Ovary (tissue), 9 donors: ENCODE results near the gene TAF4. TPM values are rescaled to one million over a fixed set of nuclear protein-coding genes. Genes with fewer than 3 reads are reported as not detected.

Experiments
- DNase-seq, 5 donors: peaks; one replicate each; pipeline ENCODE4 v3.0.0-alpha.2; 2019 to 2020
- H3K27ac ChIP-seq, 2 donors: fragments of 200-600 bp; one replicate each; pipeline versions ENCODE4 v1.5.1 to v1.8.0; 2019 to 2022
- H3K27me3 ChIP-seq: fragments of 200-600 bp; one replicate; pipeline ENCODE4 v1.8.0; 2022
- H3K36me3 ChIP-seq: fragments of 200-600 bp; sonication (generic); one replicate; pipeline ENCODE4 v1.5.1; 2019
- H3K4me1 ChIP-seq: one replicate; pipeline ENCODE4 v1.8.1; 2013; ENCODE audit warnings: mild to moderate bottlenecking, moderate library complexity; ENCODE audit not compliant: insufficient read depth
- H3K4me3 ChIP-seq: fragments of 200-600 bp; sonication (generic); one replicate; pipeline ENCODE4 v1.5.1; 2017
- H3K9me3 ChIP-seq, 2 donors: fragments of 200-600 bp in 1 of 2; sonication (generic) in 1 of 2; one replicate each; pipeline versions ENCODE4 v1.5.1 to v1.8.1; 2013 to 2019; ENCODE audit warnings: mild to moderate bottlenecking in 1 of 2, moderate library complexity in 1 of 2
- EP300 ChIP-seq: sonication (generic); formaldehyde crosslinking; IDR thresholded peaks from one replicate; pipeline ENCODE4 v1.6.1; 2017; ENCODE audit warnings: antibody characterized with exemption
- POLR2A ChIP-seq: fragments of 450-650 bp; IDR thresholded peaks from one replicate; pipeline ENCODE4 v1.6.1; 2017; ENCODE audit warnings: antibody characterized with exemption, mild to moderate bottlenecking, moderate library complexity
- WGBS, 3 donors: extraction: QIAGEN DNeasy Blood & Tissue Kit in 1 of 3; methylation state at CpG; one replicate each; pipeline versions ENCODE4 v1.1.5 to v1.1.7; 2013 to 2017; 5-methylcytosine and 5-hydroxymethylcytosine counted together
- intact Hi-C, 4 donors: fragments of 100-400 bp; cut with DNase I; formaldehyde crosslinking; loops; one replicate each; pipeline versions ENCODE4 v1.11.0 to v1.15.1; 2022 to 2023
- polyA plus RNA-seq, 2 donors: library from polyadenylated mRNA; stranded (reverse); fragments of 200-250 nt in 1 of 2; fragments of 350-450 nt in 1 of 2; fragmentation: Illumina TruSeq in 1 of 2; extraction: RNeasy Lipid Tissue Mini Kit (QIAGEN cat#74804) in 1 of 2; gene quantifications; one replicate each; pipeline ENCODE4 v1.2.3, GENCODE V29; 2013 to 2014
- total RNA-seq, 7 donors: library from RNA; depleted of rRNA in 2 of 7; stranded (reverse); fragments of >200 nt in 2 of 7; fragmentation: NEBNext Ultra II Directional in 3 of 7; extraction: Animal tissue kit (Norgen Biotek cat#: 25700) in 3 of 7; gene quantifications; one replicate each; pipeline versions ENCODE4 v1.1.0 to v1.2.4, GENCODE V29; 2016 to 2023
- TF ChIP-seq, protein P1 (sequence below), 3 donors: fragments of 450-650 bp in 2 of 3; fragments of 200-600 bp in 1 of 3; IDR thresholded peaks; one replicate each; pipeline versions ENCODE4 v1.5.1 to v1.8.0; 2016 to 2022; ENCODE audit warnings: antibody characterized with exemption in 3 of 3, mild to moderate bottlenecking in 1 of 3
- donor health status: DM: no; HTN: no; CAD: no; lungs with moderate emphysema.
- donor health status: DM: no; HTN: no; CAD: no.
- donor health status: Bipolar disorder and iron deficiency.
- donor health status: DM: yes; HTN: yes; CAD: no.
- donor health status: DM: no; HTN: no; CAD: no.
- donor health status: DM: yes; HTN: yes; CAD: no.

The TAF4 gene
- total and polyA plus RNA-seq, 9 donors: 9.3 to 34.7 (median 19.8) TPM

DNA sequence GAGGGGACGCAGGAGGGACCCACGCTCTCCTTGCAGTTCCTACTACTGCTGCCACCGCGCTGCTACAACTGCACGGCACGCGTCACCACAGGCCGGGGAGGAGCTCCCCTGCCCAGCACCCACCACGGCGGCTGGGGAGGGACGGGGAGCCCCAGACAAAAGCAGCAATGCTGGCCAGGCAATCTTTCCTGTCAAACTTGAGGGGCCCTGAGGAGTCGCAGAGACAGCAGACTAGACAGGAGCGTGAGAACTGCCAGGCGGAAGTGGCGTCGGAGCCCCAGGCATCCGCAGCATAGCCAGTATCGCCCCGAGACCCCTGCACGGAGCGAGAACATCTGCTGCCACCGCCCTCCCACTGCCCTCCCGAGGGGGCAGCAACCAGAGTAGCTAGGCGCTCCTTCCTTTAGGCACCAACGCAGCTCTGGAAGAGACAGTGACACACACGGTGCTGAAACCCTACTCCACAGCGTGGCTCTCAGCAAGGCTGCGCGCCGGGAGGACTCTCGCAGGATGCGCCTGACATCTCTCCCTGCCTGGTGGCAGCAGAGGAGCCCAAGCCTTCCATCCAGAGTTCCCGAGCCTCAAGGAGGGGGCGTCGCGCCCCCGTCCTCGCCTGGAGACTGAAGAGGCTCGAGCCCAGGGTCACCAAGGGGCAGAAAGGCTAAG lies 2.2 kb downstream of the TAF4 start:
- 49 to 74% (median 58%) methylated on average over 37 to 39 of the region's 39 CpGs for WGBS, 3 donors
- intact Hi-C loops: loop anchor here in 3 of 4 donors (5.0 to 10.0 kb wide), 4 partner anchors 36 to 324 kb away; partner anchors contain the start of gene RPS21 (in 1 of the 3)
- Histone ChIP-seq H3K4me1 (peaks cover 21% of the 10 kb centered on the region), H3K27ac (peak overlapping the region in 1 of 2 donors; percentile 29), H3K36me3 (no peaks in the 10 kb centered on the region), H3K9me3 (no peaks in the 10 kb centered on the region), H3K27me3 (no peaks in the 10 kb centered on the region), H3K4me3 (peak overlapping the region; percentile 48)
- DNase-seq: peak in 2 of 5 donors; percentile 45 to 49
- TF ChIP-seq EP300: no peak
- TF ChIP-seq, protein P1, sequence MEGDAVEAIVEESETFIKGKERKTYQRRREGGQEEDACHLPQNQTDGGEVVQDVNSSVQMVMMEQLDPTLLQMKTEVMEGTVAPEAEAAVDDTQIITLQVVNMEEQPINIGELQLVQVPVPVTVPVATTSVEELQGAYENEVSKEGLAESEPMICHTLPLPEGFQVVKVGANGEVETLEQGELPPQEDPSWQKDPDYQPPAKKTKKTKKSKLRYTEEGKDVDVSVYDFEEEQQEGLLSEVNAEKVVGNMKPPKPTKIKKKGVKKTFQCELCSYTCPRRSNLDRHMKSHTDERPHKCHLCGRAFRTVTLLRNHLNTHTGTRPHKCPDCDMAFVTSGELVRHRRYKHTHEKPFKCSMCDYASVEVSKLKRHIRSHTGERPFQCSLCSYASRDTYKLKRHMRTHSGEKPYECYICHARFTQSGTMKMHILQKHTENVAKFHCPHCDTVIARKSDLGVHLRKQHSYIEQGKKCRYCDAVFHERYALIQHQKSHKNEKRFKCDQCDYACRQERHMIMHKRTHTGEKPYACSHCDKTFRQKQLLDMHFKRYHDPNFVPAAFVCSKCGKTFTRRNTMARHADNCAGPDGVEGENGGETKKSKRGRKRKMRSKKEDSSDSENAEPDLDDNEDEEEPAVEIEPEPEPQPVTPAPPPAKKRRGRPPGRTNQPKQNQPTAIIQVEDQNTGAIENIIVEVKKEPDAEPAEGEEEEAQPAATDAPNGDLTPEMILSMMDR (IDR thresholded peaks at IDR 0.05): no peak
- TF ChIP-seq POLR2A: no peak

DNA sequence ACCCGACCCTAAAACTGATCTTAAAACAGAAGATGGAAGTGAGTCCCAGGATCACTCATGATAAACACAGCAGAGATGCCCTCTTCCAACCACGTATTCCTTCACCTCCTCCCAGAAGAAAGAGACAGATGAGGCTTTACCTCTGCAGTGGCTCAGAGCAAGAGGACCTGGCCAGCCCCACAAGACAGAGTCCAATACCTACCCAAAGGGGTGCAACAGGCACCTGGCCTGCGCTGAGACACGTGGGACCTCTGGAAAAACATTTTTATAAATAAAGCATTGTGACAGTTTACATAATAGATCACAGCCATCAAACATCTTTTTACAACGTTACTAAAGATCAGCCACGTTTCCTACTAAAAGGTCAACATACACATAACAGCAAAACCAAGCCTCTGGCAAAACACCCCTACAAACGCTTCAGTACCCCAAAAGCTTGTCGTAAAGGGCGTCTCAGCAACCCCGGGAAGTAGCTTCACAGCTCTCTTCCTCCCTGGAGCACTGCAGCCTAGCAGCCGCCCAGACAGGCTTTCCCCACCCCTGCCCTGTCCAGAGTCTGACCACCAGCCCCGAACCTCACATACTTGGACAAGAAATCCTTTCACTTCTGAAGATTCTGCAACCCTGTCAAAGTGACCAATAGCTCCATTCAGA lies 2.9 kb downstream of the TAF4 start:
- Histone ChIP-seq H3K4me3 (no peak overlapping the region), H3K27me3 (no peaks in the 10 kb centered on the region), H3K27ac (no peak overlapping the region), H3K36me3 (no peaks in the 10 kb centered on the region), H3K9me3 (no peaks in the 10 kb centered on the region), H3K4me1 (peaks cover 21% of the 10 kb centered on the region)
- DNase-seq: no peak
- TF ChIP-seq, protein P1 (IDR thresholded peaks at IDR 0.05): no peak
- TF ChIP-seq EP300 (no peak), POLR2A (no peak)
- intact Hi-C loops: loop anchor here in 3 of 4 donors (5.0 to 10.0 kb wide), 4 partner anchors 35 to 325 kb away; partner anchors contain the start of gene RPS21 (in 1 of the 3)
- WGBS, 3 donors: 67 to 69% (median 67%) methylated on average over 12 of the region's 12 CpGs

DNA sequence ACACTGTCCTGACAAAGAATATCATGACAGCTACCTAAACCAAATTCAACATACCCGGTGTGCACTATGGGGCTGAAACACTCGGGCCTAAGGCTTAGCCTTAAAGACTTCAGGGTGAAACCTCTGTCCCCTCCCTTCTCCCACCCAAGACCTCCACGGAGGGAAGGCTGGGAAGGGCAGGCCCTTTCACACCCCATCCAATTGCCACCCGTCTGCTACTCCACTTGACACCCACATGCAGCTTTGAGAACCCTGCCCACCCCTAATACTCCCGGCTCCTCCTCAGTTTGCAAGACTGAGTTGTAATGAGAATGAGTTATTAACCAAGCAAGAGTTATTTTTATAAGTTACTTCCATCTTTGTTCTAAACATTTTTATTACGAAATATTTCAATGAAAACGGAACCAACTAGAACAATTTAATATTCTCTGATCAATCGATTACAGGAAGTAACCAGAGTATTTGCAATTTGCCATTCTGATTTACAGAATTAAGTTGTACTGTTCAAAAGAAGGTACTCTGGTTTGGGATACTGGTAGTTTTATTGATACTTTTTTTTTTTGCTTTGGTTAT lies 3.7 kb downstream of the TAF4 start:
- WGBS, 3 donors: 76 to 78% (median 76%) methylated on average over 8 of the region's 8 CpGs
- Histone ChIP-seq H3K4me3 (no peak overlapping the region), H3K4me1 (peaks cover 14% of the 10 kb centered on the region), H3K36me3 (no peaks in the 10 kb centered on the region), H3K9me3 (no peaks in the 10 kb centered on the region), H3K27me3 (no peaks in the 10 kb centered on the region), H3K27ac (no peak overlapping the region)
- no peak for TF ChIP-seq POLR2A
- no peak for TF ChIP-seq EP300
- TF ChIP-seq, protein P1 (IDR thresholded peaks at IDR 0.05): no peak
- no peak for DNase-seq
- intact Hi-C loops: loop anchor here in 3 of 4 donors (5.0 to 10.0 kb wide), 4 partner anchors 35 to 325 kb away; partner anchors contain the start of gene RPS21 (in 1 of the 3)

DNA sequence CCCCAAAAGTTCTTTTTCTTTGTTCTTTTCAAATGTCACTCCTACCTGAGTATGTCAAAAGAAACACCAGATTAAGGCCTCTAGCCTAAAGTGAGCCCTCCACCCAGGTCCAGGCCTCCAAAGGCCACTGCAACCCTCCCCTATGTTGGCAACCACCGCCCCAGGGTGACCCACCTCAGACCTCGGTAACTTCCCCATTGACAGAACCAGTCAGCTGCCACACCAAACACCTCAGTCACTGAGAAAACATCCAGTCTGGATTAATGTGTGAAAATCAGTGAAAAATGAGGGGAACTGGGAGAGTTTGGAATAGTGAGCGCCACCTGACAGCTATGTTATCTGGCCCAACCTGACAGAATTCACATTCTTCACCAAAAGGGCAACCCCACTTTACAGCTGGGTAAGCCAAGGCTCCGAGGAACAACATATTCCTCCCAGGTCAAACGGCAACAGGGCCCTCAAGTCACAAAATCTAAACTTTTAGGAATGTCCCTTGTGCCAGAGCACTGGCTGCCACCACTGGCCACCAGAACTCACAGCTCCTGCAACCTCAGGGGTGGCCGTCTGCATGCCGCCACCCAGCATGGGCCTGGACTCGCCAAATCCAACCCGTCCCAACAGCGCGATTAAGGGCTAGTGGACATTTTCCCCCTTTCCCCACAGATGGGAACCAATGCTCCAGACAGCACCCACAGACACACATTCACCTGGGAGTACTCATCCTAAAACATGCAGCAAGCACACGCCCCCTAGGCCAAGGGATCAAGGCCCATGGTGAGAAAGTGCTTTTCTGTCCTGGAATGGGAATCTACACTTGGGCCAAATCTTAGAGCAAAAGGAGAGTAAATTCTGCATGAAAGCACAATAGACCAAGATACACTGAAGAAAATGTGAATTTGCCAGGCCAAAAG lies 4.8 kb downstream of the TAF4 start:
- Histone ChIP-seq H3K36me3 (no peaks in the 10 kb centered on the region), H3K4me1 (peaks cover 14% of the 10 kb centered on the region), H3K4me3 (no peak overlapping the region), H3K27ac (no peak overlapping the region), H3K9me3 (no peaks in the 10 kb centered on the region), H3K27me3 (no peaks in the 10 kb centered on the region)
- 90 to 94% (median 93%) methylated on average over 12 of the region's 12 CpGs for WGBS, 3 donors
- intact Hi-C loops: loop anchor here in 3 of 4 donors (5.0 to 10.0 kb wide), 4 partner anchors 34 to 326 kb away; partner anchors contain the start of gene RPS21 (in 1 of the 3)
- DNase-seq: no peak
- TF ChIP-seq, protein P1 (IDR thresholded peaks at IDR 0.05): no peak
- TF ChIP-seq POLR2A (no peak), EP300 (no peak)
